ENCODE measurements around the gene RASSF1.

The RASSF1 gene

GRCh38 chr3:50340448-50341329 is at the start of gene RASSF1:
RASSF1 (minus strand) TSS chr3:50340836; CDS start chr3:50340805, 31 bp downstream.
- H3K4me3 ChIP-seq (ENCODE audit: low read depth, low read length), result peak within 1 kb of the TSS; percentile 95
- no peak for TF ChIP-seq CTCF (IDR thresholded peaks at IDR 0.05; ENCODE audit: borderline replicate concordance, insufficient read depth, low read depth, low read length)

- H3K4me3 ChIP-seq (ENCODE audit: low read depth, low read length), result no peak overlapping the region
- TF ChIP-seq CTCF (IDR thresholded peaks at IDR 0.05; ENCODE audit: borderline replicate concordance, insufficient read depth, low read depth, low read length), result no peak
Observed at GRCh38 chr3:50389414-50389767, 48.8 kb upstream of the RASSF1 start.

GRCh38 chr3:50388720-50389413 is 48.2 kb upstream of the RASSF1 start:
- no peak for TF ChIP-seq CTCF (IDR thresholded peaks at IDR 0.05; ENCODE audit: borderline replicate concordance, insufficient read depth, low read depth, low read length)
- H3K4me3 ChIP-seq (ENCODE audit: low read depth, low read length), result no peak overlapping the region

- H3K4me3 ChIP-seq (ENCODE audit: low read depth, low read length), result no peak overlapping the region
- TF ChIP-seq CTCF (IDR thresholded peaks at IDR 0.05; ENCODE audit: borderline replicate concordance, insufficient read depth, low read depth, low read length), result no peak
Observed at GRCh38 chr3:50388016-50388719, 47.5 kb upstream of the RASSF1 start.

GRCh38 chr3:50385754-50386153 is 45.1 kb upstream of the RASSF1 start:
- H3K4me3 ChIP-seq (ENCODE audit: low read depth, low read length), result no peak overlapping the region
- TF ChIP-seq CTCF (IDR thresholded peaks at IDR 0.05; ENCODE audit: borderline replicate concordance, insufficient read depth, low read depth, low read length), result no peak

GRCh38 chr3:50383750-50384149 is 43.1 kb upstream of the RASSF1 start:
- TF ChIP-seq CTCF (IDR thresholded peaks at IDR 0.05; ENCODE audit: borderline replicate concordance, insufficient read depth, low read depth, low read length), result no peak
- H3K4me3 ChIP-seq (ENCODE audit: low read depth, low read length), result no peak overlapping the region

Data from GM12875 (cell line).